A673 (cell line): ENCODE data around the gene AKAP7.

Experiments
- CTCF ChIP-seq: fragments of 300-800, 200-600 bp; sonication (generic); conservative IDR thresholded peaks from 2 replicates; pipeline ENCODE4 v1.5.1; 2017; ENCODE audit warnings: low read depth, mild to moderate bottlenecking, antibody characterized with exemption, low read length, moderate library complexity, mixed read lengths
- EZH2 ChIP-seq: fragments of 200-600 bp; sonication (generic); IDR thresholded peaks from 2 replicates; pipeline ENCODE4 v1.6.1; 2017; ENCODE audit warnings: borderline replicate concordance, low read depth, mild to moderate bottlenecking, mixed read lengths, antibody characterized with exemption, low read length; ENCODE audit not compliant: poor library complexity, severe bottlenecking

- no peak for TF ChIP-seq CTCF
- TF ChIP-seq EZH2, result no peak
Observed at GRCh38 chr6:131125431-131125830, 9.8 kb upstream of the AKAP7 start.
